Measurements from ENCODE around the gene TEX36.

Gene TEX36

GRCh38 chr10:125687507-125688185 is 4.7 kb upstream of the TEX36 start:
- H3K27ac ChIP-seq (replicated peaks): no peak overlapping the region
- H3K4me3 ChIP-seq (replicated peaks; ENCODE audit: insufficient read depth, low read length): no peak overlapping the region
- no peak for TF ChIP-seq CTCF (IDR thresholded peaks at IDR 0.05; ENCODE audit: insufficient read depth, low read length)
- TF ChIP-seq REST (IDR thresholded peaks at IDR 0.05; ENCODE audit: insufficient replicate concordance, low read depth): no peak
- TF ChIP-seq GABPA (IDR thresholded peaks at IDR 0.05; ENCODE audit: low read depth): no peak
- TF ChIP-seq SPI1 (IDR thresholded peaks at IDR 0.05; ENCODE audit: borderline replicate concordance, low read depth): no peak
- no peak for TF ChIP-seq POLR2AphosphoS5 (IDR thresholded peaks at IDR 0.05; ENCODE audit: low read depth)
- no peaks in the 10 kb centered on the region for H3K27me3 ChIP-seq (ENCODE audit: insufficient read depth, poor library complexity, severe bottlenecking)
- no peak for DNase-seq (ENCODE audit: low read depth in 1 of 2, low spot score in 1 of 2)

GRCh38 chr10:125684581-125684980 is 1.6 kb upstream of the TEX36 start:
- Histone ChIP-seq H3K4me3 (replicated peaks; ENCODE audit: insufficient read depth, low read length) (no peak overlapping the region), H3K27me3 (ENCODE audit: insufficient read depth, poor library complexity, severe bottlenecking) (no peaks in the 10 kb centered on the region), H3K27ac (replicated peaks) (no peak overlapping the region)
- peak; percentile 43 to 47 for DNase-seq (ENCODE audit: low read depth in 1 of 2, low spot score in 1 of 2)
- TF ChIP-seq SPI1 (IDR thresholded peaks at IDR 0.05; ENCODE audit: borderline replicate concordance, low read depth): peak; percentile 56; the same call in 1 of the 2 replicates
- no peak for TF ChIP-seq POLR2AphosphoS5 (IDR thresholded peaks at IDR 0.05; ENCODE audit: low read depth)
- no peak for TF ChIP-seq GABPA (IDR thresholded peaks at IDR 0.05; ENCODE audit: low read depth)
- TF ChIP-seq CTCF (IDR thresholded peaks at IDR 0.05; ENCODE audit: insufficient read depth, low read length): no peak

GRCh38 chr10:125683821-125684220 is 858 bp upstream of the TEX36 start:
- H3K27me3 ChIP-seq (ENCODE audit: insufficient read depth, poor library complexity, severe bottlenecking): no peaks in the 10 kb centered on the region
- no peak overlapping the region for H3K4me3 ChIP-seq (replicated peaks; ENCODE audit: insufficient read depth, low read length)
- DNase-seq (ENCODE audit: low read depth in 1 of 2, low spot score in 1 of 2): no peak
- no peak for TF ChIP-seq CTCF (IDR thresholded peaks at IDR 0.05; ENCODE audit: insufficient read depth, low read length)
- TF ChIP-seq REST (IDR thresholded peaks at IDR 0.05; ENCODE audit: insufficient replicate concordance, low read depth): no peak
- TF ChIP-seq SPI1 (IDR thresholded peaks at IDR 0.05; ENCODE audit: borderline replicate concordance, low read depth): no peak
- TF ChIP-seq POLR2AphosphoS5 (IDR thresholded peaks at IDR 0.05; ENCODE audit: low read depth): no peak
- no peak for TF ChIP-seq GABPA (IDR thresholded peaks at IDR 0.05; ENCODE audit: low read depth)
- H3K27ac ChIP-seq (replicated peaks): no peak overlapping the region

GRCh38 chr10:125679436-125679835 is 3.5 kb downstream of the TEX36 start:
- Histone ChIP-seq H3K27ac (replicated peaks) (no peak overlapping the region), H3K4me3 (replicated peaks; ENCODE audit: insufficient read depth, low read length) (no peak overlapping the region), H3K27me3 (ENCODE audit: insufficient read depth, poor library complexity, severe bottlenecking) (no peaks in the 10 kb centered on the region)
- DNase-seq (ENCODE audit: low read depth in 1 of 2, low spot score in 1 of 2): no peak
- TF ChIP-seq GABPA (IDR thresholded peaks at IDR 0.05; ENCODE audit: low read depth) (no peak), POLR2AphosphoS5 (IDR thresholded peaks at IDR 0.05; ENCODE audit: low read depth) (no peak), SPI1 (IDR thresholded peaks at IDR 0.05; ENCODE audit: borderline replicate concordance, low read depth) (no peak)
